GM19193 (cell line): ENCODE results near the gene SH3D19.

ENCODE experiments used
- POLR2A ChIP-seq: IDR thresholded peaks from 4 replicates; pipeline ENCODE4 v1.6.1; 2011; ENCODE audit not compliant: insufficient read depth, insufficient read length; ENCODE audit errors: extremely low read depth

SH3D19 gene

GRCh38 chr4:151267104-151267503 is 58.3 kb downstream of the SH3D19 start:
- TF ChIP-seq POLR2A: no peak

GRCh38 chr4:151266497-151266896 is 58.9 kb downstream of the SH3D19 start:
- no peak for TF ChIP-seq POLR2A

- TF ChIP-seq POLR2A: no peak
Measured at GRCh38 chr4:151263455-151263854, 62.0 kb downstream of the SH3D19 start.

- TF ChIP-seq POLR2A: no peak
Measured at GRCh38 chr4:151260526-151260925, 64.9 kb downstream of the SH3D19 start.

GRCh38 chr4:151259752-151260151 is 65.7 kb downstream of the SH3D19 start:
- TF ChIP-seq POLR2A: no peak

GRCh38 chr4:151257704-151258103 is 67.7 kb downstream of the SH3D19 start:
- no peak for TF ChIP-seq POLR2A

- no peak for TF ChIP-seq POLR2A
Measured at GRCh38 chr4:151256134-151256533, 69.3 kb downstream of the SH3D19 start.

GRCh38 chr4:151251603-151252304 is 73.7 kb downstream of the SH3D19 start:
- no peak for TF ChIP-seq POLR2A

- no peak for TF ChIP-seq POLR2A
Measured at GRCh38 chr4:151250706-151251105, 74.7 kb downstream of the SH3D19 start.

- TF ChIP-seq POLR2A: no peak
Measured at GRCh38 chr4:151248519-151248918, 76.9 kb downstream of the SH3D19 start.

- no peak for TF ChIP-seq POLR2A
Measured at GRCh38 chr4:151247395-151247794, 78.0 kb downstream of the SH3D19 start.

GRCh38 chr4:151246742-151247141 is 78.7 kb downstream of the SH3D19 start:
- no peak for TF ChIP-seq POLR2A

- no peak for TF ChIP-seq POLR2A
Measured at GRCh38 chr4:151242305-151242704, 83.1 kb downstream of the SH3D19 start.

GRCh38 chr4:151239608-151240007 is 85.8 kb downstream of the SH3D19 start:
- TF ChIP-seq POLR2A: no peak

GRCh38 chr4:151238477-151238876 is 86.9 kb downstream of the SH3D19 start:
- TF ChIP-seq POLR2A: no peak

GRCh38 chr4:151236036-151236435 is 89.4 kb downstream of the SH3D19 start:
- TF ChIP-seq POLR2A: no peak

GRCh38 chr4:151233600-151233999 is 91.8 kb downstream of the SH3D19 start:
- TF ChIP-seq POLR2A: no peak
